Anterior cingulate cortex (tissue), 58 donors: ENCODE data around the gene RNH1.
"Not testable (repeated sequence)": the region's sequence is repeated elsewhere in the genome, so short reads cannot be mapped to it uniquely, and the experiment has no call there.

Source experiments
- DNase-seq, 58 donors: peaks; one replicate each; lab custom pipeline; 2025; lab: John Stamatoyannopoulos, UW

RNH1 gene

GRCh38 chr11:526192-526591 lies 19.1 kb upstream of the RNH1 start:
- no peak for DNase-seq

- DNase-seq, result no peak
Observed at GRCh38 chr11:521177-521688, 14.2 kb upstream of the RNH1 start.

GRCh38 chr11:520428-521176 lies 13.6 kb upstream of the RNH1 start:
- DNase-seq, result no peak

GRCh38 chr11:518463-519202 lies 11.6 kb upstream of the RNH1 start:
- DNase-seq, result peak in 2 of 58 donors; percentile 70 to 84

- not testable (repeated sequence) for DNase-seq
Observed at GRCh38 chr11:516918-517685, 10.1 kb upstream of the RNH1 start.

GRCh38 chr11:516400-516799 lies 9.4 kb upstream of the RNH1 start:
- no peak for DNase-seq

GRCh38 chr11:515131-515530 lies 8.1 kb upstream of the RNH1 start:
- no peak for DNase-seq

GRCh38 chr11:514606-515005 lies 7.6 kb upstream of the RNH1 start:
- peak in 1 of 58 donors; percentile 1 for DNase-seq

- no peak for DNase-seq
Observed at GRCh38 chr11:512761-513595, 5.9 kb upstream of the RNH1 start.

GRCh38 chr11:508956-509355 lies 1.9 kb upstream of the RNH1 start:
- DNase-seq, result no peak

- DNase-seq, result no peak
Observed at GRCh38 chr11:507727-508515, 879 bp upstream of the RNH1 start.

- peak; percentile 84 to 100 (median 96) for DNase-seq
Observed at GRCh38 chr11:506238-506994, 626 bp downstream of the RNH1 start.

- no peak for DNase-seq
Observed at GRCh38 chr11:504994-505344, 2.1 kb downstream of the RNH1 start.

- peak in 1 of 58 donors; percentile 33 for DNase-seq
Observed at GRCh38 chr11:504053-504993, 2.7 kb downstream of the RNH1 start.

- DNase-seq, result peak in 51 of 58 donors; percentile 14 to 93 (median 75)
Observed at GRCh38 chr11:503179-503981, 3.7 kb downstream of the RNH1 start.
